ENCODE results near the gene LARGE2. TPM values are rescaled to one million over a fixed set of nuclear protein-coding genes. Genes with fewer than 3 reads are reported as not detected.

Gene LARGE2
- polyA plus RNA-seq, 1 donor from 2014 or later = 61.7 TPM

GRCh38 chr11:45973601-45974000, 51.1 kb downstream of the LARGE2 start:
- Mint-ChIP-seq H3K36me3 (peaks cover 6% of the 10 kb centered on the region), H3K4me1 (peaks cover 0 to 2% (median 0%) of the 10 kb centered on the region in 3 donors), H3K4me3 (no peak overlapping the region), H3K9me3 (no peaks in the 10 kb centered on the region), H3K27ac (no peak overlapping the region), H3K27me3 (no peaks in the 10 kb centered on the region)

GRCh38 chr11:45974806-45975205, 52.4 kb downstream of the LARGE2 start:
- H3K4me1 Mint-ChIP-seq = peaks cover 0 to 2% (median 0%) of the 10 kb centered on the region in 3 donors
- no peak overlapping the region for H3K4me3 Mint-ChIP-seq
- H3K27ac Mint-ChIP-seq = no peak overlapping the region
- H3K27me3 Mint-ChIP-seq = no peaks in the 10 kb centered on the region
- H3K36me3 Mint-ChIP-seq = peaks cover 6% of the 10 kb centered on the region
- H3K9me3 Mint-ChIP-seq = no peaks in the 10 kb centered on the region

Other genes with a start within 250 kb of the LARGE2 start
- 8.9 TPM for gene SLC35C1, start 117.5 kb upstream of the LARGE2 start, polyA plus RNA-seq
- 39.3 TPM for gene CRY2, start 75.2 kb upstream of the LARGE2 start, polyA plus RNA-seq
- 0.26 TPM for gene MAPK8IP1, start 37.0 kb upstream of the LARGE2 start, polyA plus RNA-seq
- not detected for gene FREY1, start 15.4 kb upstream of the LARGE2 start, polyA plus RNA-seq
- gene PEX16, start 4.8 kb upstream of the LARGE2 start, polyA plus RNA-seq = 73.5 TPM
- gene PHF21A, start 198.8 kb downstream of the LARGE2 start, polyA plus RNA-seq = 17.2 TPM

All from IgD-negative memory B cell (primary cell).